ENCODE measurements around the gene ZNF234. TPM values are rescaled to one million over a fixed set of nuclear protein-coding genes. Genes with fewer than 3 reads are reported as not detected.
"Not testable (repeated sequence)": the region's sequence is repeated elsewhere in the genome, so short reads cannot be mapped to it uniquely, and the experiment has no call there.

Gene ZNF234
- total RNA-seq, result 1 to 10 TPM; 7.6 to 7.7 TPM
- long read RNA-seq, transcript ZNF234-204 (6 exons, 2,292 nt), result major isoform, 5 of 10 reads
- long read RNA-seq, partial matches to known transcripts, result 0 of 10 reads
- long read RNA-seq, other reads (novel, unspliced or antisense), result 5 of 10 reads

GRCh38 chr19:44141191-44142058 lies at the start of gene ZNF234:
Gene ZNF234 (plus strand): TSS chr19:44141554. CDS start chr19:44144633, 3,079 bp downstream.
- intact Hi-C loops (cut with DNase I, micrococcal nuclease), result no loop called here
- ATAC-seq (peak; percentile 98), DNase-seq (peak; percentile 80 to 83)

GRCh38 chr19:44092108-44092507 lies 49.2 kb upstream of the ZNF234 start:
- DNase-seq, result no peak
- intact Hi-C loops (cut with DNase I, micrococcal nuclease), result no loop called here
- ATAC-seq, result no peak

GRCh38 chr19:44093931-44094765 lies 47.2 kb upstream of the ZNF234 start, which contains the start of gene ZNF224:
Gene ZNF224 (plus strand): TSS chr19:44094361. CDS start chr19:44097874, 3,513 bp downstream.
- DNase-seq (peak; percentile 90 to 91), ATAC-seq (peak; percentile 99)
- intact Hi-C loops (cut with DNase I, micrococcal nuclease), result no loop called here

GRCh38 chr19:44107751-44108150 lies 33.6 kb upstream of the ZNF234 start:
- no peak for ATAC-seq
- DNase-seq, result no peak
- intact Hi-C loops (cut with DNase I, micrococcal nuclease), result no loop called here

GRCh38 chr19:44109458-44109857 lies 31.9 kb upstream of the ZNF234 start:
- DNase-seq, result no peak
- intact Hi-C loops (cut with DNase I, micrococcal nuclease), result no loop called here
- ATAC-seq, result no peak

- DNase-seq (no peak), ATAC-seq (no peak)
- intact Hi-C loops (cut with DNase I, micrococcal nuclease), result no loop called here
Measured at GRCh38 chr19:44111910-44112463, 29.4 kb upstream of the ZNF234 start.

- DNase-seq, result no peak
- intact Hi-C loops (cut with DNase I, micrococcal nuclease), result no loop called here
- peak; percentile 14 for ATAC-seq
Measured at GRCh38 chr19:44112802-44113137, 28.6 kb upstream of the ZNF234 start.

GRCh38 chr19:44113138-44113783 lies 28.1 kb upstream of the ZNF234 start, which contains the start of gene ZNF225:
Gene ZNF225 (plus strand): TSS chr19:44113399. CDS start chr19:44115828, 2,429 bp downstream.
- DNase-seq, result peak; percentile 92 to 98
- intact Hi-C loops (cut with DNase I, micrococcal nuclease), result no loop called here
- ATAC-seq, result peak; percentile 98

- intact Hi-C loops (cut with DNase I, micrococcal nuclease), result no loop called here
- peak in 1 of 2 donors; percentile 15 for DNase-seq
- no peak for ATAC-seq
Measured at GRCh38 chr19:44113784-44114390, 27.5 kb upstream of the ZNF234 start.

- DNase-seq; intact Hi-C loops (cut with DNase I, micrococcal nuclease); ATAC-seq: not testable (repeated sequence)
Measured at GRCh38 chr19:44121162-44121561, 20.2 kb upstream of the ZNF234 start.

- intact Hi-C loops (cut with DNase I, micrococcal nuclease), result no loop called here
- DNase-seq, result no peak
- no peak for ATAC-seq
Measured at GRCh38 chr19:44131955-44132354, 9.4 kb upstream of the ZNF234 start.

GRCh38 chr19:44142059-44142433 lies 692 bp downstream of the ZNF234 start:
- ATAC-seq (peak; percentile 28), DNase-seq (peak in 1 of 2 donors; percentile 13)
- intact Hi-C loops (cut with DNase I, micrococcal nuclease), result no loop called here

GRCh38 chr19:44149776-44150175 lies 8.4 kb downstream of the ZNF234 start:
- DNase-seq (no peak), ATAC-seq (no peak)
- intact Hi-C loops (cut with DNase I, micrococcal nuclease), result no loop called here

- ATAC-seq, result no peak
- no peak for DNase-seq
- intact Hi-C loops (cut with DNase I, micrococcal nuclease), result no loop called here
Measured at GRCh38 chr19:44151491-44151890, 10.1 kb downstream of the ZNF234 start.

- intact Hi-C loops (cut with DNase I, micrococcal nuclease), result no loop called here
- DNase-seq, result no peak
- no peak for ATAC-seq
Measured at GRCh38 chr19:44156475-44156874, 15.1 kb downstream of the ZNF234 start.

- ATAC-seq (no peak), DNase-seq (no peak)
- intact Hi-C loops (cut with DNase I, micrococcal nuclease), result no loop called here
Measured at GRCh38 chr19:44163789-44164188, 22.4 kb downstream of the ZNF234 start.

GRCh38 chr19:44164327-44164672 lies 22.9 kb downstream of the ZNF234 start:
- intact Hi-C loops (cut with DNase I, micrococcal nuclease), result no loop called here
- no peak for DNase-seq

More at GRCh38 chr19:44164327-44164672, 22.9 kb downstream of the ZNF234 start:
- ATAC-seq, result no peak
